ENCODE results near the gene DRG2. TPM values are rescaled to one million over a fixed set of nuclear protein-coding genes. Genes with fewer than 3 reads are reported as not detected.

DRG2 gene
- total RNA-seq, 1 experiment from 2014 or later = 42.7 TPM

- no peaks in the 10 kb centered on the region for H3K9me3 ChIP-seq (ENCODE audit: low read depth, low read length, poor library complexity, severe bottlenecking)
- H3K4me3 ChIP-seq (ENCODE audit: low read depth, low read length, poor library complexity, severe bottlenecking) = no peak overlapping the region
- intact Hi-C loops (cut with micrococcal nuclease; ENCODE audit: unreplicated experiment) = no loop called here
- no peak for TF ChIP-seq CTCF (conservative IDR thresholded peaks at IDR 0.05; ENCODE audit: low read depth, low read length)
- TF ChIP-seq EZH2 (IDR thresholded peaks at IDR 0.05; ENCODE audit: borderline replicate concordance, low read depth, low read length, poor library complexity, severe bottlenecking) = no peak
- H3K27me3 ChIP-seq (replicated peaks; ENCODE audit: insufficient read depth, low read depth, low read length, poor library complexity) = no peaks in the 10 kb centered on the region
- ChIA-PET CTCF (no interaction called here), POLR2A (ENCODE audit: low non-redundant PET) (no interaction called here)
- DNase-seq (ENCODE audit: low spot score) = no peak
- BruUV-seq (replicated peaks) = no TSS peak
- no peak overlapping the region for H3K27ac ChIP-seq (ENCODE audit: low read depth, low read length, poor library complexity, severe bottlenecking)
- peaks cover 29% of the 10 kb centered on the region for H3K36me3 ChIP-seq (ENCODE audit: insufficient read depth, low read length, poor library complexity, severe bottlenecking)
- H3K4me1 ChIP-seq (ENCODE audit: insufficient read depth, low read length, poor library complexity, severe bottlenecking) = no peaks in the 10 kb centered on the region
Observed at GRCh38 chr17:18099516-18099915, 11.8 kb downstream of the DRG2 start.

- DNase-seq (ENCODE audit: low spot score) = no peak
- no peak overlapping the region for H3K27ac ChIP-seq (ENCODE audit: low read depth, low read length, poor library complexity, severe bottlenecking)
- BruUV-seq (replicated peaks) = no TSS peak
- no peaks in the 10 kb centered on the region for H3K9me3 ChIP-seq (ENCODE audit: low read depth, low read length, poor library complexity, severe bottlenecking)
- peaks cover 28% of the 10 kb centered on the region for H3K36me3 ChIP-seq (ENCODE audit: insufficient read depth, low read length, poor library complexity, severe bottlenecking)
- CTCF ChIA-PET = no interaction called here
- TF ChIP-seq EZH2 (IDR thresholded peaks at IDR 0.05; ENCODE audit: borderline replicate concordance, low read depth, low read length, poor library complexity, severe bottlenecking) = no peak
- no peak for TF ChIP-seq CTCF (conservative IDR thresholded peaks at IDR 0.05; ENCODE audit: low read depth, low read length)
- no peak overlapping the region for H3K4me3 ChIP-seq (ENCODE audit: low read depth, low read length, poor library complexity, severe bottlenecking)
- H3K27me3 ChIP-seq (replicated peaks; ENCODE audit: insufficient read depth, low read depth, low read length, poor library complexity) = no peaks in the 10 kb centered on the region
- intact Hi-C loops (cut with micrococcal nuclease; ENCODE audit: unreplicated experiment) = no loop called here
- POLR2A ChIA-PET (ENCODE audit: low non-redundant PET) = no interaction called here
- no peaks in the 10 kb centered on the region for H3K4me1 ChIP-seq (ENCODE audit: insufficient read depth, low read length, poor library complexity, severe bottlenecking)
Observed at GRCh38 chr17:18100616-18101015, 12.9 kb downstream of the DRG2 start.

- POLR2A ChIA-PET (ENCODE audit: low non-redundant PET) = interaction anchor here (0.5 kb wide), 1 partner anchor 1109 kb away, joined by 4 read pairs; no protein-coding TSS in a partner anchor
- intact Hi-C loops (cut with micrococcal nuclease; ENCODE audit: unreplicated experiment) = no loop called here
- no peaks in the 10 kb centered on the region for H3K27me3 ChIP-seq (replicated peaks; ENCODE audit: insufficient read depth, low read depth, low read length, poor library complexity)
- no peaks in the 10 kb centered on the region for H3K4me1 ChIP-seq (ENCODE audit: insufficient read depth, low read length, poor library complexity, severe bottlenecking)
- BruUV-seq (replicated peaks) = no TSS peak
- H3K27ac ChIP-seq (ENCODE audit: low read depth, low read length, poor library complexity, severe bottlenecking) = no peak overlapping the region
- no peaks in the 10 kb centered on the region for H3K9me3 ChIP-seq (ENCODE audit: low read depth, low read length, poor library complexity, severe bottlenecking)
- H3K4me3 ChIP-seq (ENCODE audit: low read depth, low read length, poor library complexity, severe bottlenecking) = no peak overlapping the region
- no peak for TF ChIP-seq EZH2 (IDR thresholded peaks at IDR 0.05; ENCODE audit: borderline replicate concordance, low read depth, low read length, poor library complexity, severe bottlenecking)
- TF ChIP-seq CTCF (conservative IDR thresholded peaks at IDR 0.05; ENCODE audit: low read depth, low read length) = no peak
- CTCF ChIA-PET = no interaction called here
- DNase-seq (ENCODE audit: low spot score) = no peak
- peaks cover 19% of the 10 kb centered on the region for H3K36me3 ChIP-seq (ENCODE audit: insufficient read depth, low read length, poor library complexity, severe bottlenecking)
Observed at GRCh38 chr17:18101828-18102227, 14.1 kb downstream of the DRG2 start.

Measured in A673 (cell line).